Measurements from ENCODE around the gene BRPF1. TPM values are rescaled to one million over a fixed set of nuclear protein-coding genes. Genes with fewer than 3 reads are reported as not detected.
A peak's percentile ranks its signal among the peaks of the same experiment; 100 is the strongest.

BRPF1 gene
- total RNA-seq, 4 donors from 2014 or later = 10.8 to 36.0 (median 16.7) TPM

- no peaks in the 10 kb centered on the region for H3K36me3 ChIP-seq
- no peak for TF ChIP-seq POLR2A (IDR thresholded peaks at IDR 0.05)
- TF ChIP-seq, protein P1, sequence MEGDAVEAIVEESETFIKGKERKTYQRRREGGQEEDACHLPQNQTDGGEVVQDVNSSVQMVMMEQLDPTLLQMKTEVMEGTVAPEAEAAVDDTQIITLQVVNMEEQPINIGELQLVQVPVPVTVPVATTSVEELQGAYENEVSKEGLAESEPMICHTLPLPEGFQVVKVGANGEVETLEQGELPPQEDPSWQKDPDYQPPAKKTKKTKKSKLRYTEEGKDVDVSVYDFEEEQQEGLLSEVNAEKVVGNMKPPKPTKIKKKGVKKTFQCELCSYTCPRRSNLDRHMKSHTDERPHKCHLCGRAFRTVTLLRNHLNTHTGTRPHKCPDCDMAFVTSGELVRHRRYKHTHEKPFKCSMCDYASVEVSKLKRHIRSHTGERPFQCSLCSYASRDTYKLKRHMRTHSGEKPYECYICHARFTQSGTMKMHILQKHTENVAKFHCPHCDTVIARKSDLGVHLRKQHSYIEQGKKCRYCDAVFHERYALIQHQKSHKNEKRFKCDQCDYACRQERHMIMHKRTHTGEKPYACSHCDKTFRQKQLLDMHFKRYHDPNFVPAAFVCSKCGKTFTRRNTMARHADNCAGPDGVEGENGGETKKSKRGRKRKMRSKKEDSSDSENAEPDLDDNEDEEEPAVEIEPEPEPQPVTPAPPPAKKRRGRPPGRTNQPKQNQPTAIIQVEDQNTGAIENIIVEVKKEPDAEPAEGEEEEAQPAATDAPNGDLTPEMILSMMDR (IDR thresholded peaks at IDR 0.05) = no peak
- intact Hi-C loops (cut with DNase I; ENCODE audit: low total_unique reads) = no loop called here
- peaks cover 0 to 21% of the 10 kb centered on the region in 2 donors for H3K4me1 ChIP-seq
- H3K27me3 ChIP-seq = no peaks in the 10 kb centered on the region
- no peak for DNase-seq
- peak overlapping the region; percentile 92 to 95 for H3K4me3 ChIP-seq
- H3K27ac ChIP-seq = peak overlapping the region in 1 of 2 donors; percentile 96
- no peaks in the 10 kb centered on the region for H3K9me3 ChIP-seq
These were observed 1.2 kb downstream of the BRPF1 start for GRCh38 chr3:9732740-9733115.

- Histone ChIP-seq H3K4me3 (no peak overlapping the region), H3K36me3 (no peaks in the 10 kb centered on the region), H3K27ac (no peak overlapping the region), H3K4me1 (peaks cover 0 to 17% of the 10 kb centered on the region in 2 donors), H3K27me3 (no peaks in the 10 kb centered on the region), H3K9me3 (no peaks in the 10 kb centered on the region)
- TF ChIP-seq POLR2A (IDR thresholded peaks at IDR 0.05) = no peak
- TF ChIP-seq, protein P1 (IDR thresholded peaks at IDR 0.05) = no peak
- intact Hi-C loops (cut with DNase I; ENCODE audit: low total_unique reads) = no loop called here
- no peak for DNase-seq
These were observed 5.3 kb downstream of the BRPF1 start for GRCh38 chr3:9736831-9737230.

GRCh38 chr3:9739181-9739580 is 7.6 kb downstream of the BRPF1 start:
- no peaks in the 10 kb centered on the region for H3K9me3 ChIP-seq

GRCh38 chr3:9742560-9742959 is 11.0 kb downstream of the BRPF1 start:
- H3K4me3 ChIP-seq = no peak overlapping the region
- TF ChIP-seq POLR2A (IDR thresholded peaks at IDR 0.05) = no peak
- TF ChIP-seq, protein P1 (IDR thresholded peaks at IDR 0.05) = no peak
- no peaks in the 10 kb centered on the region for H3K36me3 ChIP-seq
- no peaks in the 10 kb centered on the region for H3K4me1 ChIP-seq
- no peaks in the 10 kb centered on the region for H3K27me3 ChIP-seq
- H3K27ac ChIP-seq = no peak overlapping the region
- intact Hi-C loops (cut with DNase I; ENCODE audit: low total_unique reads) = no loop called here
- DNase-seq = no peak
- no peaks in the 10 kb centered on the region for H3K9me3 ChIP-seq

More at GRCh38 chr3:9739181-9739580, 7.6 kb downstream of the BRPF1 start:
- no peaks in the 10 kb centered on the region for H3K36me3 ChIP-seq
- DNase-seq = no peak
- H3K4me1 ChIP-seq = no peaks in the 10 kb centered on the region
- intact Hi-C loops (cut with DNase I; ENCODE audit: low total_unique reads) = no loop called here
- H3K27me3 ChIP-seq = no peaks in the 10 kb centered on the region
- TF ChIP-seq, protein P1 (IDR thresholded peaks at IDR 0.05) = no peak
- no peak for TF ChIP-seq POLR2A (IDR thresholded peaks at IDR 0.05)
- H3K27ac ChIP-seq = no peak overlapping the region
- H3K4me3 ChIP-seq = no peak overlapping the region

GRCh38 chr3:9743548-9743947 is 12.0 kb downstream of the BRPF1 start:
- no peak overlapping the region for H3K27ac ChIP-seq
- TF ChIP-seq, protein P1 (IDR thresholded peaks at IDR 0.05) = no peak
- no peak for TF ChIP-seq POLR2A (IDR thresholded peaks at IDR 0.05)
- H3K27me3 ChIP-seq = no peaks in the 10 kb centered on the region
- H3K4me3 ChIP-seq = no peak overlapping the region
- no peaks in the 10 kb centered on the region for H3K4me1 ChIP-seq
- DNase-seq = no peak
- intact Hi-C loops (cut with DNase I; ENCODE audit: low total_unique reads) = no loop called here
- no peaks in the 10 kb centered on the region for H3K9me3 ChIP-seq
- H3K36me3 ChIP-seq = no peaks in the 10 kb centered on the region

Data from uterus (tissue), 4 donors.